ENCODE measurements around the gene RFTN1. TPM values are rescaled to one million over a fixed set of nuclear protein-coding genes. Genes with fewer than 3 reads are reported as not detected.
A peak's percentile ranks its signal among the peaks of the same experiment; 100 is the strongest.

Gene RFTN1
- total RNA-seq, 1 donor from 2014 or later: 41.8 TPM

- Mint-ChIP-seq H3K4me3 (ENCODE audit: unreplicated experiment) (no peak overlapping the region), H3K36me3 (ENCODE audit: low read depth, unreplicated experiment) (peaks cover 16% of the 10 kb centered on the region), H3K9me3 (ENCODE audit: unreplicated experiment) (no peaks in the 10 kb centered on the region), H3K27me3 (ENCODE audit: unreplicated experiment) (no peaks in the 10 kb centered on the region), H3K27ac (ENCODE audit: unreplicated experiment) (peak overlapping the region; percentile 80), H3K4me1 (ENCODE audit: unreplicated experiment) (peaks cover 12% of the 10 kb centered on the region)
- DNase-seq (ENCODE audit: low spot score): peak; percentile 58
- peak; percentile 58 for TF ChIP-seq CTCF (IDR thresholded peaks at IDR 0.05; ENCODE audit: unreplicated experiment)
Measured at GRCh38 chr3:16290007-16290826, 223.3 kb downstream of the RFTN1 start.

- DNase-seq (ENCODE audit: low spot score): no peak
- no peaks in the 10 kb centered on the region for H3K9me3 Mint-ChIP-seq (ENCODE audit: unreplicated experiment)
- no peaks in the 10 kb centered on the region for H3K27me3 Mint-ChIP-seq (ENCODE audit: unreplicated experiment)
- H3K27ac Mint-ChIP-seq (ENCODE audit: unreplicated experiment): no peak overlapping the region
- no peak for TF ChIP-seq CTCF (IDR thresholded peaks at IDR 0.05; ENCODE audit: unreplicated experiment)
- H3K36me3 Mint-ChIP-seq (ENCODE audit: low read depth, unreplicated experiment): peaks cover 11% of the 10 kb centered on the region
- H3K4me3 Mint-ChIP-seq (ENCODE audit: unreplicated experiment): no peak overlapping the region
- peaks cover 12% of the 10 kb centered on the region for H3K4me1 Mint-ChIP-seq (ENCODE audit: unreplicated experiment)
Measured at GRCh38 chr3:16289144-16289889, 224.2 kb downstream of the RFTN1 start.

GRCh38 chr3:16288664-16289063 lies 224.8 kb downstream of the RFTN1 start:
- H3K4me1 Mint-ChIP-seq (ENCODE audit: unreplicated experiment): peaks cover 12% of the 10 kb centered on the region
- no peaks in the 10 kb centered on the region for H3K9me3 Mint-ChIP-seq (ENCODE audit: unreplicated experiment)
- no peak overlapping the region for H3K4me3 Mint-ChIP-seq (ENCODE audit: unreplicated experiment)
- H3K36me3 Mint-ChIP-seq (ENCODE audit: low read depth, unreplicated experiment): peaks cover 11% of the 10 kb centered on the region
- no peaks in the 10 kb centered on the region for H3K27me3 Mint-ChIP-seq (ENCODE audit: unreplicated experiment)
- H3K27ac Mint-ChIP-seq (ENCODE audit: unreplicated experiment): no peak overlapping the region
- DNase-seq (ENCODE audit: low spot score): no peak
- TF ChIP-seq CTCF (IDR thresholded peaks at IDR 0.05; ENCODE audit: unreplicated experiment): no peak

GRCh38 chr3:16286751-16287543 lies 226.6 kb downstream of the RFTN1 start:
- Mint-ChIP-seq H3K27ac (ENCODE audit: unreplicated experiment) (no peak overlapping the region), H3K36me3 (ENCODE audit: low read depth, unreplicated experiment) (peaks cover 5% of the 10 kb centered on the region), H3K27me3 (ENCODE audit: unreplicated experiment) (no peaks in the 10 kb centered on the region), H3K4me3 (ENCODE audit: unreplicated experiment) (no peak overlapping the region), H3K9me3 (ENCODE audit: unreplicated experiment) (no peaks in the 10 kb centered on the region), H3K4me1 (ENCODE audit: unreplicated experiment) (peaks cover 12% of the 10 kb centered on the region)
- no peak for TF ChIP-seq CTCF (IDR thresholded peaks at IDR 0.05; ENCODE audit: unreplicated experiment)
- DNase-seq (ENCODE audit: low spot score): no peak
